ENCODE data around the gene EPHA7.

- TF ChIP-seq CTCF (IDR thresholded peaks at IDR 0.05) (no peak), POLR2A (IDR thresholded peaks at IDR 0.05) (no peak)
Measured at GRCh38 chr6:93194480-93194879, 224.9 kb downstream of the EPHA7 start.
